ENCODE data around the gene TTC16.

Gene TTC16

GRCh38 chr9:127698985-127699670 is 16.8 kb upstream of the TTC16 start:
- DNase-seq, result peak; percentile 89

- DNase-seq, result no peak
Measured at GRCh38 chr9:127700140-127700539, 15.7 kb upstream of the TTC16 start.

DNA sequence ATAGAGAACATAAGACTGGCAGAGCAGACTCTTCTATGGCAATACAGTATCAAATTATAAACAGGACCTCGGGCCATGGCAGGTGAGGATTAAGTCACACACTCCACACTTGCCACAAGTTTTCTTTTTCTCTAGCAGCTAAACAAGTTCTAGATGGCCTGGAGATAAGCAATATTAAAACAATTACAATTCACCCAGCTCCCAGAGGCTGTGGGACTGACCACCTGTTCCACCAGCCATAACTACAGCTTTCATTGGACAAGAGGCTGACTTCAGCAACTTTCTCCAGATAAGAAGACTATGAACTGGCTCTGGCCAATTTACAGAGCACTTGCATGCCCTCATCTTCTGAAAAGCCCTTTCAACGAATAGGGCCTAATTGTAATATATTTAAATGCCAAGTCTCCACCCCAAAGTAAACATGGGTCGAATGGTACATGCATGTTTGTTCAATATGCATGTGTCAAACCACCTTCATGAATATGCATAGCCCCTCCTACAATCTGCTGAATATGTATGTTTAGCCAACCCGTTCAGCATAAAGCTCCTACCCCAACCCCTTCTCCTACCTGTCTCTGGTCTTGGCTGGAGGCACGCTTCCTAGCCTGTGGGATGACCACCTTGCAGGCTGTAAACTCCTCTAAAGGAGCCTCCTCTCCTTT is 15.2 kb upstream of the TTC16 start:
- DNase-seq, result no peak

DNA sequence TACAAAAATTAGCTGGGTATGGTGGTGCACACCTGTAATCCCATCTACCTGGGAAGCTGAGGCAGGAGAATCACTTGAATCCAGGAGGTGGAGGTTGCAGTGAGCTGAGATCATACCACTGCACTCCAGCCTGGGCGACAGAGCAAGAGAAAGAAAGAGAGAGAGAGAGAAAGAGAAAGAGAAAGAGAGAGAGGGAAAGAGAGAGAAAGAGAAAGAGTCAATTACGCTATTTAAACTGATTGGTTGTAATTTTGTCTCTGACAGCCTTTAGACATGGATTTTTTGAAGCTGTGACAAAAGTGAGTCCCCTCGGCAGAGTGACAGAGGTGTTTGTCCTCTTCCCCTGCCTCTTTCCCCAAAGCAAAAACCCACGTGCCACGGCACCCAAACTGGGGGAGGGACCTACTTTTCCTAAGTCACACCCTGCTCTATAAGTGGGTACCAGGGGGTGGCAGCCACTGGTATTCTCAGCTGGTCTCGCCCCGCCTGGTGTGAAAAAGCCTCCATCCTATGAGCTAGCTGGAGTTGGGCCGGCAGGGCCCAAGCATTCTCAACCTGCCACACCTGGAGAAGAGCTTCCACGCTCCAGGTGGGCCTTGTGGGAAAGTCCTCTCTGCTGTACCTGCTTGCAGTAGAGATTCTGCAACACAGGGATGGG is 12.5 kb upstream of the TTC16 start:
- DNase-seq, result no peak

GRCh38 chr9:127705577-127706379 is 10.1 kb upstream of the TTC16 start:
- no peak for DNase-seq

GRCh38 chr9:127706836-127707241 is 9.0 kb upstream of the TTC16 start, which contains the start of gene CFAP157:
CFAP157 (plus strand) TSS chr9:127706988; CDS start chr9:127707032, 44 bp downstream.
- no peak for DNase-seq

DNA sequence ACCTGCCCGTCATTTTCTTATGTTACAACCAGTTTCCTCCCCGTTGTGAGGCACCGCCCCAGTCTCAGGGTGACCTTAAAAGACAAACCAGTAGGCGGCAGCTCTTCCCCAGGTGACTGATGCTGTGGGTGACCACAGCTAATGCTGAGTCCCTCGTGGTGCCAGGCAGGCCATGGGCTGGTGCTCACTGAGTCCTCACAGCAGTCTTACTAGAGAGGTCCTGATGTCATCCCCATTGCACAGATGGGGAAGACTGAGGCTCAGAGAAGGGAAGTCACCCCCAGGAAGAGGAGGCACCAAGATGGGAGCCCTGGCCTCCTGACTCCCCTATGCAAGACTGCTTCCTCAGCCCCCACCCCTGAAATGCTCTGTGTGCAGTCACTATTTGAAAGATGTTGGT is 8.1 kb upstream of the TTC16 start:
- peak; percentile 63 for DNase-seq

DNA sequence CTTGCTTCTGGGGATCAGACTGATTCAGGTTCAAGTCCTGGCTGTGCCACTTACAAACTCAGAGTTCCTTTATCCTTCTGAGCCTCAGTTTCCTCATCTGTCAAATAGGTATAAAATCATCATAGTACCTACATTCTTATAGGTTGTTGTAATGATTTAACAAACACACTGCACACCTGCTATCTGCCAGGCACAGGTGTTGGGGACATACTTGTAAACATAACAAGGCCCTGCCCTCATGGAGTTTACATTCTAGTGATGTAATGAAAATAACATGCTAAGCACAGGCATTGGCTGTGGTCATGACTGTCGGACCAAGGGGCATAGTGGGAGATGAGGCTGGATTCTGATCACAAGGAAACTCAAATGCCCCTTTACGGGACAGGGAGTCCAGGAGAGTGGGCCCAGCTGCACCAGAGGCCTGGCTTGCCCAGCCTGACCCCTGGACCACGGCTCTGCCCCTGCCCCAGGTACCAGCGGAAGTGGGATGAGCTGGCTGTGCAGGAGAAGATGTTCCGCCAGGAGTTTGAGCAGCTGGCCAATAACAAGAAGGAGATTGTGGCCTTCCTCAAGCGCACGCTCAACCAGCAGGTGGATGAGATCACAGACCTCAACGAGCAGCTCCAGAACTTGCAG is 6.8 kb upstream of the TTC16 start:
- DNase-seq, result no peak

DNA sequence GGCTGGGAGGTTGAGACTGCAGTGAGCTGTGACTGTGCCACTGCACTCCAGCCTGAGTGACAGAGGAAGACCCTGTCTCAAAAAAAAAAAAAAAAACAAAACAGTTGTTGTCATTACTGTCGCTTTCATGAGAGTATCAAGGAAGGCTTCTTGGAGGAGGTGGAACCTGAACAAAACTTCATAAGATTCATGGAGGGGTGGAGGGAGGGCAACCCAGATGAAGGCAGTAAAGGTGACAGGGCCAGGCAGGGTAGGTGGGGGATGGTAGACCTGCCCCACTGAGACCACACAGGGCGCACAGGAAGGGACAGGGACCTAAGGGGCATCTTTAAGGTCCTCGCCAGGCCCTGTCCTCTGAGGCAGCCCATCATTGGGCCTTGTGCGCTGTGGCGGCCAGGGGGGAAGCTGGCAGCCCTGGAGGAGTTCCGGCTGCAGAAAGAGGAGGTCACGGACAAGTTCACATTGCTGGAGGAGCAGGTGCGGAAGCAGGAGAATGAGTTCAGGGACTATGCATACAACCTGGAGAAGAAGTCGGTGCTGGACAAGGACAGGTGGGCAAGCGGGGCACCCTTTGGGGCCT is 5.6 kb upstream of the TTC16 start:
- DNase-seq, result no peak

DNA sequence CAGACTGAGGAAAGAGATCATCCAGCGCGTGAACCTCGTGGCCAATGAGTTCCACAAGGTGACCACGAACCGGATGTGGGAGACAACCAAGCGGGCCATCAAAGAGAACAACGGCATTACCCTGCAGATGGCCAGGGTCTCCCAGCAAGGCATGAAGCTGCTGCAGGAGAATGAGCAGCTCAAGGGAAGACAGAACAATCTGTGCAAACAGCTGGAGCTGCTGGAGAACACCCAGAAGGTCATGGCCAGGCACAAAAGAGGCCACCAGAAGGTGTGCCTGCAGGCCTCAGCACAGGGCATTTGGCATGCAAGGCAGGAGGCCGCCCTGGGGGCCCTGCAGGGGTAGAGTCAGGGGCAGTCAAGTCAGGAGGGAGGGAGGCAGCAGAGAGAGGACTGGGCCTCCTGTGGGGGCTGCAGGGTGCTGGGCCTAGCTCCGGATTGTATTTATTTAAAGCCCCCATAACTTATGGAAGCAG is 4.6 kb upstream of the TTC16 start:
- DNase-seq, result no peak

DNA sequence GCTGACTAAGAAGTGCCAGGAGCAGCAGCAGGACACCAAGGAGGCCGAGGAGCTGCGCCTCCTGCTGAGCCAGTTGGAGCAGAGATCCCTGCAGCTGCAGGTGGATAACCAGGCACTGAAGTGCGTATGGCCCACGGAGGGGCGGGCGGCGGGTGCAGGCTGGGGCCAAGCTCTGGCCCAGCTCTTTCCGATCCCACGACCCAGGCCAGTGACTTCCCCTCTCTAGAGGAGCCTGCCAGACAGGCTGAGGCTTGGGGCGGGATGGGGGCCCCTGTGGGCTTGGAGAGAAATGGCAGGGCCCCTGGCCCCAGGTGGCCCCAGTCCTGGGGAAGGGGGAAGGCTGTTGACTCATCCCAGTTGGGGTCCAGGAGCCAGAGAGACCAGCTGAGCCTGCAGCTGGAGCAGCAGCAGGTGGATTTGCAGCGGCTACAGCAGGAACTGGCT is 4.0 kb upstream of the TTC16 start:
- DNase-seq, result no peak

- no peak for DNase-seq
Measured at GRCh38 chr9:127712371-127712770, 3.5 kb upstream of the TTC16 start.

- no peak for DNase-seq
Measured at GRCh38 chr9:127712867-127713266, 3.0 kb upstream of the TTC16 start.

DNA sequence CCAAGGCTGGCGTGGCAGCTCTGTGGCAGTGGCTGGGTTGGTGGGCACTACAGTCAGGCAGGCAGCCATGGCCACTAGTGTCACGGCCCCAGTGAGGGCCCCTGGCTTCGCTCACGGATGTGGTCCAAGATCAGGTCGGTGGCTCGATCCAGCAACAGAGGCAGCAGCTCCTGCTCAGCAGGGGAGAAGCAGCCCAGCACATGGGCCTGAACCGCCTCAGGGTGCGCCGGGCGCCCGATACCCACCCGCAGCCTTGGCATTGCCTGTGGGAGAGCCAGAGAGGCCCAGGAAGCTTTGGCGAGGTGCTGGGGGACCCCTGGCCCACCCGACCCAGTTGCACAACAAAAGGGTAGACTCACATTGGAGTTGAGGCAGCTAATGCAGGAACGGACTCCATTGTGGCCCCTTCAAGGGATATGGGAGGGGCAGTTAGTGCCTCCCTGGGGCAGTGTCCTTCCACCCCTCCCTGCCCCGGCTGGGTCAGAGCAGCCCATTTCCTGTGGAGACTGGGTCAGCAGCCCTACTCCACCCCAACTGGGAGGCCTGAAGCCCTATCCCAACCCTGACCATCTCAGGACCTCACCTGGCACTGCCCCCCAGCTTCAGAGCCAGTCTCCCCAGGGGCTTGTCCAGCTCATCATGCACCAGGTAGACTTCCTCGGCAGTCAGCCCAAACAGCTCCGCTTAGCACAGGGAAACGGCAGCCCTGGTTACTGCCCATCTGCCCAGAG is 1.7 kb upstream of the TTC16 start:
- DNase-seq, result no peak

- DNase-seq, result no peak
Measured at GRCh38 chr9:127714951-127715469, 869 bp upstream of the TTC16 start.

GRCh38 chr9:127716412-127716811 is 533 bp downstream of the TTC16 start:
- no peak for DNase-seq

DNA sequence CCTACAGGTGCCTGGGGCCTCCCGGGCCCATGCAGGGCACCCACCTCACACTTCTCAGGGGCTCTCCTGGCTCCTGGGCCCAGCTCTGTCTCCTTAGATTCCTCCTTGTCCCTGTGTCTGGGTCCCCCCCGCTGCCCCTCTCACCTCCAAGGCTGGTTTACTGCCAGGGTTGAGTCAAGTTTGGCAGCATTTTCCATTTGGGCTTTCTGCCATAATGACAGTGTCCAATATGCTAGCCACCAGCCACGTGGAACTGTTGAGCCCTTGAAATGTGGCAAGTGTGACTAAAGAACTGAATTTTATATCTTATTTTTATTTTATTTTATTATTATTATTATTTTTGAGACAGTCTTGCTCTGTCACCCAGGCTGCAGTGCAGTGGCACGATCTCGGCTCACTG is 1.9 kb downstream of the TTC16 start:
- no peak for DNase-seq

DNA sequence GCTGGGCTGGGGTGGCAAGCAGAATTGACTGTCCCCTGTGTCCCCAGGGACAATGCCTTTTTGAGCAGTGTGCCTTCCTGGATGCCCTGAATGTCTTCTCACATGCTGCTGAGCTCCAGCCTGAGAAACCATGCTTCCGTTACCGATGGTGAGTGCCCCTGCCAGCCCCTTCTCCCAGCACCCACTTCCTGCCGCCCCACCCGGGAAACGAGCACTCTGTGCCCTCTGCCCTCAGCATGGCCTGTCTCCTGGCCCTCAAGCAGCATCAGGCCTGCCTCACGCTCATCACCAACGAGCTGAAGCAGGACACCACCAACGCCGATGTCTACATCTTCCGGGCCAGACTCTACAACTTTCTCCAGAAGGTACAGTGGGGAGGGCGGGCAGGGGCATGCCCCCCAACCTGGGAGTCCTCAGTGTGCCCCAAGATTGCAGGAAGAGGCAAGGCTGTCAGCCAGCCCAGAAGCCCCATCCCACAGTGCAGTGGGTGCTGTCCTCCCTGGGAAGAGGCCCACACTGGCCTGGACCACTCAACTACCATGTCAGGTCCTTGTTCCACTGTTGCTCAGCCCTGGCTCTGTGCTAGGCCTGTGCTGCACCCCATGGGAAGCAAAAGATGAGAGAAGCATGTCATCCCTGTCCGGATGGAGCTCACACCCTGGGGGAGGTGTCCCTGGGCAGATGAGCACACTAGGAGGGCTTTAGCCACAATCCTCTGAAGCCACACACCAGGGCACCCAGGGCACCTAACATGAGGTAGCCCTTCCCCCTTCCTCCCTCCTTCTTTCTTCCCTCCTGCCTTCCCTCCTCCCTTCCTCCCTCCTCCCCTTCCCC is 4.4 kb downstream of the TTC16 start:
- peak; percentile 22 for DNase-seq

- no peak for DNase-seq
Measured at GRCh38 chr9:127720865-127721227, 5.0 kb downstream of the TTC16 start.

- peak; percentile 50 for DNase-seq
Measured at GRCh38 chr9:127721391-127721821, 5.5 kb downstream of the TTC16 start.
